HG03457 (cell line): Measurements from ENCODE around the gene PITRM1.
"Not testable (repeated sequence)": the region's sequence is repeated elsewhere in the genome, so short reads cannot be mapped to it uniquely, and the experiment has no call there.

Source experiments
- ATAC-seq: cut with Tn5 transposase; IDR thresholded peaks from one replicate; pipeline ENCODE4 v1.9.1; 2021; ENCODE audit warnings: moderate number of reproducible peaks; ENCODE audit not compliant: unreplicated experiment

Gene PITRM1

DNA sequence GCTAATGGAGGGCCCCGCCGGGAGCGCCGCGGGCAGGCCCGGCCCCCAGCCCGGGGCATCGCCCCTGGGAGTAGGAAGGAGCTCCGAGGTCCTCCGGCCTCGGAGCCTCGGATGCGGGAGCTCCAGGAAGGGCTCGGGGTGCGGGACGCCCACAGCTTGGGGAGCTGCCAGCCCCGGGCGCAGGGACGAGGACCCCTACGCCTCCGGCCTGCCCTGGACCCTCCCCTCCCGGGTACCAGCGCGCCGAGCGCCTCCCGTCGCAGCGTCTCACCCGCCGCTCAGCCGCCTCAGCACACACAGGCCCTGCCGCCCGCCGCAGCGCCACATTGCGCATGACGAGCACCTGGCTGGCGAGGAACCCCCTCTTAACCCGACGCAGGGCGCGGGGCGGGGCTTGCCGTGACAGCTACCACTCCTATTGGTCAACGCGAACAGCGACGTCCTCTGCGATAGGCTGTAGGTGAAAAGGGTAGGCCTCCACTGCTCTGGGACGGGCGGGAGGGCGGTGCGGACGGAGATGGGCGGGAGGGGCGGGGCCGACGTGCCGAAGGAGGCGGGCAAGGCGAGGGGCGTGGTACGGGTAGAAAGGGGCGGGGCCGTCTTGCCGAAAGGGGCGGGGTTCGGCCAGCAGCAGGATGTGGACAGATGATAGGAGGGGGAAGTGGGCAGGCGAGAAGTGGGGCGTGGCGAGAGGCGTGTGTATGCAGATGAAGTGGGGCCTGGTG, at the start of gene PITRM1:
TSS of gene PITRM1 (minus strand) at position 337 of the 725 bp plus-strand sequence. CDS start at position 327, 10 bp downstream.
- peak; percentile 95 for ATAC-seq

- ATAC-seq = no peak
Measured at GRCh38 chr10:3222068-3222467, 49.5 kb upstream of the PITRM1 start.

DNA sequence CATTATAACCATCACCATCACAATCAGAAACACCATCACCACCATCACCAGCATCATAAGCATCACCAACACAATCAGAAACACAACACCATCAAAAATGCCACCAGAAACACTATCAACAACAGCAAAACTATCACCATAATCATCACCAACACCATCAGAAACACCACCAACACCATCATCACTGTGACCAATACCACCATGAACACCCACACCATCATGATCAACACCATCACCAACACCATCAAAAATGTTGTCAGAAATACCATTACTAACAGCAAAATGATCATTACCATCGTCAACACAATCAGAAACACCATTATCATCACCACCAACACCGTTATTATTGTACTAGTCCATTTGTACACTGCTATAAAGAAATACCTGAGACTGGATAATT, 49.0 kb upstream of the PITRM1 start:
- ATAC-seq = not testable (repeated sequence)

DNA sequence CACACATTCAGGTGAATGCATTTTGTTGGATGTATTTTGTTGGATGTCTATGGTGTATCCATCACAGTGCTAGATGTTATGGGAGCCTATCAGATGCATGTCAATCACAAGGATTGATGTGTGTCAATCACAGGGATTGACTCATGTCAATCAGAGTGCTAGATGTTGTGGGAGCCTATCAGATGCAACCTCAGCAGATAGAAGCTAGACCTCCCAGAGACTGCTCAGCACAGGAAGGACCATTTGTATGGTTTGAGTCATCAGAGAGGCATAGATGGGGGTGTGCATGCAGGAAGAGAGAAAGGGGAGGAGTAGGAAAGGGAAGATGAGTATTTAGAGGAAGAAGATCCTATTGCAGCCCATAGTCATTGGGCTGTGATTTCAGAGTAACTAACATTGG, 48.3 kb upstream of the PITRM1 start:
- ATAC-seq = no peak

DNA sequence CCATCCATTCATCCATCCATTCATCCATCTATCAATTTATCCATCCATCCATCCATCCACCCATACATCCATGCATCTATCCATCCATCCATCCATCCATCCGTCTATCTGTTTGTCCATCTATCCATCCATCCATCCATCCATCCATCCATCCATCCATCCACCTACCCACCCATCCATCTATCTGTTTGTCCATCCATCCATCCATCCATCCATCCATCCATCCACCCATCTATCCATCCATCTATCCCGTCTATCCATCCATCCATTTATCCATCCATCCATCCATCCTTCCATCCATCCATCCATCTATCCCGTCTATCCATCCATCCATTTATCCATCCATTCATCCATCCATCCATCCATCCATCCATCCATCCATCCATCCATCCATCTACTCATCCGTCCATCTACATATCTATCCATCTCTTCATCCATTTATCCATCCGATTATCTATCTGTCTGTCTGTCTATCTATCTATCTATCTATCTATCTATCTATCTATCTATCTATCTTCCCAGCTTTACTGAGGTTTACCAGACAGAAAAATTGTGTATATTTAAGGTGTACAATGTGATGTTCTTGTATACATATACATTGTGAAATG, 46.5 kb upstream of the PITRM1 start:
- not testable (repeated sequence) for ATAC-seq

- ATAC-seq = no peak
Measured at GRCh38 chr10:3217853-3218252, 45.3 kb upstream of the PITRM1 start.

DNA sequence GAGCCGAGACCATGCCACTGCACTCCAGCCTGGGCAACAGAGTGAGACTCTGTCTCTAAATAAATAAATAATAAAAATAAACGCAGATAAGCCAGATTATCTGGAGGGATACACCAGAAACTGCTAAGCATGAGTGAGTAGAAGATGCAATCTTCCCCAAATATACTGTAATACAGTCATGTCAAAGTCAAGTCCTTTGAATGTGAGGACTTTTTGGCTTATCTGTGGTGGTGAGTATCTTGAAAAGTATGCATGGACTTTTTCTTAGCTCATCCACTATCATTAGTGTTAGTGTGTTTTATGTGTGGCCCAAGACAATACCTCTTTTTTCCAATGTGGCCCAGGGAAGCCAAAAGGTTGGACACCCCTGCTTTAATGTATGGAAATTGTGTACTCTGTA, 44.7 kb upstream of the PITRM1 start:
- ATAC-seq = no peak

GRCh38 chr10:3215153-3215775, 42.7 kb upstream of the PITRM1 start:
- ATAC-seq = no peak

GRCh38 chr10:3213758-3214515, 41.4 kb upstream of the PITRM1 start:
- no peak for ATAC-seq

- ATAC-seq = no peak
Measured at GRCh38 chr10:3213208-3213607, 40.6 kb upstream of the PITRM1 start.

DNA sequence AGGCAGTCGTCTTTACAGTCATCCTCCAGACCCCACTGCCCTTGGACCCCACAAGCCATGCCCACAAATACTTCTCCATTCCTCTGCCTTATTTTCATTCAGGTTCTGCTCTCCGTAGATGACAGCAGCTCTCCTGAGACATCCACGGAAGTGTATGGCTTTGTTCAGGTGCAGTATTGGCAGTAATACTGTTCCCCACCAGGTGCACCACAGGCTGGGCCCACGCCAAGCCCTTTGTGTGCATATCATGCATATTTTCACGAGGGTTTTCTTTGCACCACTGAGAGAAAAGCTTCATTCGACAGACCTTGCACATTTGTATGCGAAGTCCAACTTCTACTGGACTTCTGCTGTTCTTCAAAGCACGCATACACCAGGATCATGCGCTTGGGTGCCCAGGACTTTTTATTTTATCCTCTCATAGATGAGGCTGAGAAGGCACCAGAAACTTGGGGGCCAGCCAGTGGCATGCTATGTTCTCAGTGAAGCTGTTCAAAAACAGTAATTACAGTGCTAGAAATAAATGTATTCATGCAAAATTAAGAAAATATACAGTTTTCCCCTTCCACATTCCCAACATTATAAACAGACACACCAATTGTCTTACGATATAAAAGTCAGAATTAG, 37.8 kb upstream of the PITRM1 start:
- ATAC-seq = no peak

- no peak for ATAC-seq
Measured at GRCh38 chr10:3208481-3209406, 36.2 kb upstream of the PITRM1 start.

- ATAC-seq = no peak
Measured at GRCh38 chr10:3207351-3207750, 34.8 kb upstream of the PITRM1 start.

- ATAC-seq = no peak
Measured at GRCh38 chr10:3206511-3207157, 34.1 kb upstream of the PITRM1 start.

DNA sequence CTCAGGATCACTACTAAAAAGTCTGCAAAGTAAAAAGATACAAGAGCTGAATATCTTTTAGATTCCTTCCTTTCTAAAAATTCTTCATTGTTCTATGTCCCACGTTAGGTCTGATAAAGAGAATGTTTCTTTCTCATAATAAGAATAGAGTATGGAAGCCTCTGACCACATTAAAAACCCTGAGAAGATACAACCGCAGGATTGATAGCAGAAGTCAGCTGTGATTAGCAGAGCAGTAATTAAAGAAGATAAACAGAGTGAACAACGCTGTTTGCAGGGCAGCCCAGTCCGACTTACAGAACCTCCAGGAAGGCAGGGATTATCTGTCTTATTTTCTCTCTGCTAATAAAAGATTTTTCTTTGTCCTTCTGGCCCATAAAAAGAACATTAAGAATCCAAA, 31.4 kb upstream of the PITRM1 start:
- no peak for ATAC-seq

DNA sequence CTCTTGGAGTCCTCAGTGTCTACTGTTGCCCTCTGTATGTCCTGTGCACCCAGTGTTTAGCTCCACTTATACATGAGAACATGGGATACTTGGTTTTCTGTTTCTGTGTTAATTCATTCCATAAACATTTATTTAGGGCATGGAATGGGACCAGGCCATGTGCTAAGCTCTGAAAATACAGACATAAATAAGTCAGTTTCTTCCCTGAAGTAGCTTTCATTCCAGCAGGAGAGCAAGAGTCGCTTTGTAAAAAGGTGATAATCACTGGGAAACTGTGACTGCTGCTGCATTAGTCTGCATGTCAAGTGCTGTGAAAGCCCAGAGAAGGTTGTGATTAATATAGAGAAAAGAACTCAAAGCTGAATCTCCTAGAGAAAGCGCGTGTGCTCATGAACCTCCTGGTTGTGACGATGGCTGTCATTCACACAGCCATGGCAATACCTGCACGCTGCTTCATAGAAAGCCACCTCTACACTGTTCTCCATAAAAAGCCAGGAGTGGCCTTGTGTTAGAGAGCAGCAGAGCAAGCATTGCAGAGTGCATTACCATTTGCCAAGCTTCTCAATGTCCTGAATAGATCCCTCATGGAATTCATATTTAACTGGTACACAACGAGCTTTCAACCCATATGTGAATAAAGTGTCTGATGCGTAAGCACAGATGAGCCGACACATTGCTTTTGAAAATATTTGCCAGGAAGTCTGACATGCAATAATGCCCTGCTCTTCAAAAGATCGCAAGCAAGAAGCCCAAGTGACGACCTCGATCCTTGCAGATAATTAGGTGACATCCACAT, 30.6 kb upstream of the PITRM1 start:
- no peak for ATAC-seq

GRCh38 chr10:3201796-3202195, 29.2 kb upstream of the PITRM1 start:
- ATAC-seq = no peak

DNA sequence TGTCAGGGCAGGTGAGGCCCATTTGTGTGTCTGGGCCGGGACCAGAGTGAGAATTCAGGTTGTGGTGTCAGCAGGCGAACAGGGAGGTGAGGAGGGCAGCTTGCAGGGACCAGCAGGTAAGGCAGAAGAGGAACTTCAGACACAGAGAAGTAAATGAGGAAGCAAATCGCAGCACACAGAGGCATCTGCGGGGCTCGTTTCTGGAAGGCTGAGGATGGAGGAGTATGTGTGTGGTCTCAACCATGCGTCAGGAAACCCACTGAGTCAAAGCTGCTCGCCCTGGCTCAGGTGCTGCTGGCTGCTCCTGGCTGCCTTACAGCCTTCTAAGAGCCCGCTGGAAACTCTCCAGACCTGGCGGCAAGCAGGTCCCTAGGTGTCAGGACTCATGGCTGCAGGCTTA, 26.9 kb upstream of the PITRM1 start:
- no peak for ATAC-seq

GRCh38 chr10:3198900-3199299, 26.3 kb upstream of the PITRM1 start:
- ATAC-seq = no peak
